Mucosa of rectum (tissue), 2 donors: ENCODE measurements around the gene ZDHHC24.
A peak's percentile ranks its signal among the peaks of the same experiment; 100 is the strongest.
"Not testable (repeated sequence)": the region's sequence is repeated elsewhere in the genome, so short reads cannot be mapped to it uniquely, and the experiment has no call there.

ENCODE experiments used
- H3K27ac ChIP-seq, 2 donors: one replicate each; pipeline ENCODE4 v1.7.0; 2013; ENCODE audit warnings: inconsistent platforms in 2 of 2, low read depth in 2 of 2, low read length in 2 of 2
- H3K27me3 ChIP-seq, 2 donors: one replicate each; pipeline ENCODE4 v1.7.0; 2013; ENCODE audit warnings: low read length in 2 of 2; ENCODE audit not compliant: control insufficient read depth in 2 of 2, insufficient read depth in 2 of 2
- H3K36me3 ChIP-seq, 2 donors: one replicate each; pipeline ENCODE4 v1.7.0; 2013; ENCODE audit warnings: low read length in 2 of 2; ENCODE audit not compliant: control insufficient read depth in 2 of 2, insufficient read depth in 2 of 2
- H3K4me1 ChIP-seq, 2 donors: one replicate each; pipeline ENCODE4 v1.7.0; 2013; ENCODE audit warnings: low read length in 2 of 2, mild to moderate bottlenecking in 1 of 2; ENCODE audit not compliant: control insufficient read depth in 2 of 2, insufficient read depth in 2 of 2
- H3K4me3 ChIP-seq, 2 donors: one replicate each; pipeline ENCODE4 v1.7.0; 2013; ENCODE audit warnings: low read length in 2 of 2
- H3K9ac ChIP-seq, 2 donors: one replicate each; pipeline ENCODE4 v1.7.0; 2013; ENCODE audit warnings: low read length in 2 of 2, low read depth in 1 of 2, mild to moderate bottlenecking in 1 of 2
- H3K9me3 ChIP-seq, 2 donors: one replicate each; pipeline ENCODE4 v1.7.0; 2013; ENCODE audit warnings: low read length in 2 of 2; ENCODE audit not compliant: control insufficient read depth in 2 of 2
- donor health status: healthy.
- donor health status: Normal muscosa, but diverticular disease.

The ZDHHC24 gene

DNA sequence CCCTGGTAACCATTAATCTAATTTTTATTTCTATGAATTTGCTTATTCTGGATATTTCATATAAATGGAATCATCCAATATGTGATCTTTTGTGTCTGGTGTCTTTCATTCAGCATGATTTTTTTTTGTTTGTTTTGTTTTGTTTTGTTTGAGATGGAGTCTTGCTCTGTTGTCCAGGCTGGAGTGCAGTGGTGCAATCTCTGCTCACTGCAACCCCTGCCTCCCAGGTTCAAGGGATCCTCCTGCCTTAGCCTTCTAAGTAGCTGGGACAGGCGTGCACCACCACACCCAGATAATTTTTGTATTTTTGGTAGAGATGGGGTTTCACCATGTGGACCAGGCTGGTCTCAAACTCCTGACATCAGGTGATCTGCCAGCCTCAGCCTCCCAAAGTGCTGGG, 39.6 kb upstream of the ZDHHC24 start:
- H3K9me3 ChIP-seq, H3K9ac ChIP-seq, H3K36me3 ChIP-seq, H3K4me3 ChIP-seq, H3K4me1 ChIP-seq, H3K27me3 ChIP-seq, H3K27ac ChIP-seq: not testable (repeated sequence)

GRCh38 chr11:66582565-66583147, 36.8 kb upstream of the ZDHHC24 start:
- H3K36me3 ChIP-seq, H3K9ac ChIP-seq, H3K4me1 ChIP-seq, H3K4me3 ChIP-seq, H3K9me3 ChIP-seq, H3K27ac ChIP-seq, H3K27me3 ChIP-seq: not testable (repeated sequence)

DNA sequence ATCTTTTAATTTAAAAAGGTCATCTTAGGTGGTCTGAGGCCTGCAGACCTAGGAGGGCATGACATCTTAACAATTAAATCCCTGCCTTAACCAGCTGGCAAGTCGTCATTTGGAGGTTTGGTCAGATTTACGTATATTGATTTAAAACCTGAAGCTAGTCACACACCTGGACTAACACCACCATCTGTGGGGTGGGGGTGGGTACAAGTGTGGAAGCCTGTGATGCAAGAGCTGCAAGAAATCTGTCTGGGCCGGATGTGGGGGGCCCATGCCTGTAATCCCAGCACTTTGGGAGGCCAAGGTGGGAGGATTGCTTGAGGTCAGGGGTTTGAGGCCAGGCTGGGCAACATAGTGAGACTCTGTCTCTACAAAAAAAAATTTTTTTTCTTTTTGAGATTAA, 35.4 kb upstream of the ZDHHC24 start:
- H3K36me3 ChIP-seq = no peaks in the 10 kb centered on the region
- H3K4me3 ChIP-seq = no peak overlapping the region
- no peak overlapping the region for H3K9ac ChIP-seq
- peaks cover 0 to 2% of the 10 kb centered on the region in 2 donors for H3K9me3 ChIP-seq
- H3K27ac ChIP-seq = no peak overlapping the region
- H3K4me1 ChIP-seq = peaks cover 0 to 4% of the 10 kb centered on the region in 2 donors
- H3K27me3 ChIP-seq = peaks cover 0 to 3% of the 10 kb centered on the region in 2 donors

GRCh38 chr11:66580803-66581202, 35.0 kb upstream of the ZDHHC24 start:
- H3K36me3 ChIP-seq = no peaks in the 10 kb centered on the region
- H3K27me3 ChIP-seq = peaks cover 0 to 3% of the 10 kb centered on the region in 2 donors
- peaks cover 0 to 2% of the 10 kb centered on the region in 2 donors for H3K9me3 ChIP-seq
- H3K4me3 ChIP-seq = no peak overlapping the region
- H3K4me1 ChIP-seq = peaks cover 0 to 4% of the 10 kb centered on the region in 2 donors
- no peak overlapping the region for H3K27ac ChIP-seq
- no peak overlapping the region for H3K9ac ChIP-seq

- Histone ChIP-seq H3K27me3 (peaks cover 0 to 3% of the 10 kb centered on the region in 2 donors), H3K9me3 (peaks cover 0 to 2% of the 10 kb centered on the region in 2 donors), H3K36me3 (no peaks in the 10 kb centered on the region), H3K4me1 (peaks cover 0 to 4% of the 10 kb centered on the region in 2 donors), H3K9ac (no peak overlapping the region), H3K4me3 (no peak overlapping the region), H3K27ac (no peak overlapping the region)
Observed at GRCh38 chr11:66579017-66579606, 33.3 kb upstream of the ZDHHC24 start.

DNA sequence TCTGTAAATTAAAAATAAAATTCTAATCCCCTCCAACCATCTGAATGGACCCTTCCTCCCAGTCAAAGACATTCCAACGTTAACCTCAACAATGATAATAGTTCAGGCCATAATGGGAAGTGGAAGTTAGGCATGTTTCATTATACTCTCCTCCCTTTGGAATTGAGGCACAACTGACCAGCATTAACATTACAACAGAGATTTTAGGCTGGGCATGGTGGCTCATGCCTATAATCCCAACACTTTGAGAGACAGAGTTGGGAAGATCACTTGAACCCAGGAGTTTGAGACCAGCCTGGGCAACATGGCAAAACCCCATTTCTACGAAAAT, 25.0 kb upstream of the ZDHHC24 start:
- Histone ChIP-seq H3K9me3 (no peaks in the 10 kb centered on the region), H3K4me3 (no peak overlapping the region), H3K36me3 (no peaks in the 10 kb centered on the region), H3K4me1 (peaks cover 4% of the 10 kb centered on the region in 2 donors), H3K9ac (no peak overlapping the region), H3K27ac (no peak overlapping the region), H3K27me3 (no peaks in the 10 kb centered on the region)

DNA sequence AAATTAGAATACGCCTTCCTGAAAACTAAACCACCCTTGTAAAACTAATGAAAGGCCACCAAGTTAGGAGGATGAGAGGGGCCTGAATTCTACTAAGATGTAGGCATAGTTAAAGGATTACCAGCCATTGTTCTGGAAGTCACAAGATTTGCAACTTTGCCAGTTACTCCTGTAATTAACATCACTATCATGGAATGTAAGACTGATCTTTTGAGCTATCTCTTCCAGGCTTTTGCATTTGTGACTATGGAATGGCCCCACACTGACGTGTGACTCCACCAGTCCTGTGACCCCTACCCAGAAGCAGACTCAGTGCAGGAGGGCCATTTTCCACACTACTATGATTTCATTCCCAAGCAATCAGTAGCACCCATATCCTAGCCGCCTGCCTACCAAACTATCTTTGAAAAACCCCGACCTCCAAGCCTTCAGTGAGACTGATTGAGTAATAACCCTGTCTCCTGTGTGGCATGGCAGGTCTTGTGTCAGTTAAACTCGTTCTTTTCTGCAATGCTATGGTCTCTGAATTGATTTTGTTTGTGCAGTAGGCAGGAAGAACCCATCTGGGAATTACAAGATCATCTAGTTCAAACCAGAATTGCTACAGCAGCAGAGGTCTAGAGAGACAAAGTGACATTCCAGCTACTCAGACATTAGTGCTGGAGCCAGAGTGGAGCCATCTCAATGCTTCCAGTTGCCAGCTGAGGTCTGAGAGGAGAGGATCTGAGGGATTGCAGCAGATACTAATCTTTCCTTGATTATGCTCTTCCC, 24.4 kb upstream of the ZDHHC24 start:
- no peaks in the 10 kb centered on the region for H3K9me3 ChIP-seq
- no peak overlapping the region for H3K9ac ChIP-seq
- H3K4me3 ChIP-seq = no peak overlapping the region
- peaks cover 4% of the 10 kb centered on the region in 2 donors for H3K4me1 ChIP-seq
- H3K27ac ChIP-seq = no peak overlapping the region
- no peaks in the 10 kb centered on the region for H3K36me3 ChIP-seq
- H3K27me3 ChIP-seq = no peaks in the 10 kb centered on the region

DNA sequence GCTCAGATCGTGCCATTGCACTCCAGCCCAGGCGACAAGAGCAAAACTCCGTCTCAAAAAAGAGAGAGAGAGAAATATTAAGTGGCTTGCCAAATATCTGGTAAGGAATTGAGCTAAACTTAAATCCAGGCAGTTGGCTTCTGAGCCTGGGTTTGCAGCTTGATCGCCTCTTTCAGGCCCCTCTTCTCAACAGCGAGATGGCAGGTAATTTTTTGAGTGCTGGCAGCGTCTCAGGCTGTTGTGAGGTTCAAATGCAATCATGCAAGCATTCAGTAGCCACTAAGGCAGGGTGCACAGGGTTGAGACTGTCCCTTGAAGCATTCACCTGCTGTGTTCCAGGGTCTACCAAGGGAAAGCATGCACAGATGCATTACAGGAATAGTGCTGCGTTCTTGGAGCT, 23.2 kb upstream of the ZDHHC24 start:
- Histone ChIP-seq H3K27ac (no peak overlapping the region), H3K27me3 (no peaks in the 10 kb centered on the region), H3K9me3 (no peaks in the 10 kb centered on the region), H3K4me3 (no peak overlapping the region), H3K9ac (no peak overlapping the region), H3K36me3 (no peaks in the 10 kb centered on the region), H3K4me1 (peaks cover 4% of the 10 kb centered on the region in 2 donors)

DNA sequence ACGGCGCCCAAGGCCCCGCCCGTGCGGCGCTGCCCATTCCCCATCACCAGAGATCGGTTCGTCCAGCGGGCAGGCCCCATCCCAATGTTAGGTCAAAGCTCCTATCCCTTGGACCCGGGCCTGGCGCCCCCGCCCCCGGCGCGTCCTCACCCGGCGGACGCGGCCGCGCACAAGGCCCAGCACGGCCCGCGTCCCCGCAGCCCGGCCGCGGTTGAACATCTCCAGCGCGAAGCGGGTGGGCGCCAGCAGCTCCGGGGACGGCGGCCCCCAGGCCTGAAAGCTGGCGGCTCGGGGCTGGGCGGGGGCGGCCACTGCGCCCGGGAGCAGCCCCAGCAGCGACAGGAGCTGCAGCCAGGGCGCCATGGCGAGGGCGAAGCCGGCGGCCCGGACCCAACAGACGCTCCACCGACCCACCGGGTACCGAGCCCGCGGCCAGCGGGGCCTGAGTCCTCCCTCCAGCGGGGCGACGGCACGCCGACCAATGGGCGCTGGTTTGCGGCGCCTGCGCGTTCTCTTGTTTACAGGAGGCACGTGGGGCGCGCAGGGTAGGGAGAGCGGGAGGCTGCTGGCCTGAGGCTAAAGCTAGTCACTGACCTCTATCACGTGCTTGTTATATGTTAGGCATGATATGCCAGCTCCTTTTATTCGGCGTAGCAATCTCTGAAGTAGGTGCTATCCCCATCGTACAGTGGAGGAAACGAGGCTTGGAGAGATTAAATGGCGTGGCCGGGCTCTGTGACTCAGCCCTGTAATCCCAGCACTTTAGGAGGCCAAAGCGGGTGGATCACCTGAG, 22.5 kb upstream of the ZDHHC24 start, which contains the start of gene CTSF:
CTSF (minus strand) TSS at position 483 of the 793 bp plus-strand sequence; CDS start at position 363, 120 bp downstream.
- Histone ChIP-seq H3K9me3 (no peaks in the 10 kb centered on the region), H3K9ac (peak within 1 kb of the TSS in 1 of 2 donors; percentile 48), H3K27ac (no peak within 1 kb of the TSS), H3K27me3 (no peaks in the 10 kb centered on the region), H3K4me1 (peaks cover 4% of the 10 kb centered on the region in 2 donors), H3K36me3 (no peaks in the 10 kb centered on the region), H3K4me3 (peak within 1 kb of the TSS; percentile 57 to 67)

- no peaks in the 10 kb centered on the region for H3K9me3 ChIP-seq
- H3K4me1 ChIP-seq = peaks cover 4% of the 10 kb centered on the region in 2 donors
- H3K36me3 ChIP-seq = no peaks in the 10 kb centered on the region
- peak overlapping the region in 1 of 2 donors; percentile 48 for H3K9ac ChIP-seq
- peak overlapping the region; percentile 31 to 57 for H3K4me3 ChIP-seq
- no peak overlapping the region for H3K27ac ChIP-seq
- no peaks in the 10 kb centered on the region for H3K27me3 ChIP-seq
Observed at GRCh38 chr11:66567787-66568123, 21.9 kb upstream of the ZDHHC24 start.
